ENCODE data around the gene DLST.

The DLST gene

DNA sequence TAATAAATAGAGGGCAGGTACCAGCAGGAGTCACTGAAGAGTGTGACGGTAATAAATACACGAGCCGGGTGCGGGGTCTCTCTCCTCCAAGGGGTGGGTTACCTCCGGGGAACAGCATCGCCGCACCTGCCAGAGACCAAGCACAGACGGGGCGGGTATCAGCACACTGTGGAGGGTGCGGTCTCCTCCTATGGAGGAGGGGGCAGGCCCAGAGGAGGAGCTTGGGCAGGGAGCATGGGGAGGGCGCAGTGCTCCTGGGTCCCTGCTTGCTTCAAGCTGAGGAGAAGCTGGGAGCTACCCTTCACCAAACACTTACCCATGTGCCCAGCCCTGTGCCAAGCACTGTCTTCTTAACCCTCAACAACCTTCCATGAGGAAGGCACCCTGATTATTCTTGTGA, 60.9 kb downstream of the DLST start:
- DNase-seq: no peak

- no peak for DNase-seq
These were observed 63.6 kb downstream of the DLST start for GRCh38 chr14:74945261-74945851.

GRCh38 chr14:74945852-74946658, 64.3 kb downstream of the DLST start:
- no peak for DNase-seq

DNA sequence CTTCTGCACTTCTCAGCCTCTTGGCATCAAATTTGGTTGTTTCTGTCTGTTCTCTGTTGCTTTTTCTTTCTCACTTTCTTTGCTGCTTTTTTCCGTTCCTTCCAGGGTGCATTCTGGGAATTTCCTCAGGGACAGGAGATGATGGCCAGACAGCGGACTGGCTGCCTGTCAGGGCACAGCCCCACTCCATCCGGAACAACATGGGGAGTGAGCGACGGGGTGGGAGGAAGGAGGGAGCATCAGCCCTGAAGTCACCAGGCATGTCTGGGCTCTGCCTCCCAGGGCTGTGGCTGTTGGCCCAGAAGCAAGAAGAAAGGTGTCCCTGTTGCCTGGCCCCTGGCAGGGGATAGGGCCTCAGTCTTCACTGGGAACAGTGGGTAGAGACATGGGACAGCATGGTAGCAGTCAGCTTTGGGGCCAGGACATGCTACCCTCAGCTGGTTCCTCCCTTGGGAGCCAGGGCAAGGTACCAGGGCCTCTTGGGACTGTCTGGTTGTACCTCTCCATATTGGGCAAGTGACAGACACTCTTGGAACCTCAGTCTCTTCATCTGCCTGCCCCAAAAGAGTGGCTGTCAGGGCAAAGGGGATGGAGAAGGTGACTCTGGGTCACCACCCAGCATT, 65.1 kb downstream of the DLST start:
- DNase-seq: no peak

GRCh38 chr14:74947353-74948227, 65.9 kb downstream of the DLST start:
- DNase-seq: no peak

GRCh38 chr14:74948228-74949175, 66.8 kb downstream of the DLST start:
- DNase-seq: no peak

- DNase-seq: no peak
These were observed 67.5 kb downstream of the DLST start for GRCh38 chr14:74949191-74949601.

GRCh38 chr14:74949859-74950573, 68.3 kb downstream of the DLST start:
- no peak for DNase-seq

- no peak for DNase-seq
These were observed 69.2 kb downstream of the DLST start for GRCh38 chr14:74950795-74951442.

GRCh38 chr14:74951443-74952179, 69.9 kb downstream of the DLST start:
- no peak for DNase-seq

DNA sequence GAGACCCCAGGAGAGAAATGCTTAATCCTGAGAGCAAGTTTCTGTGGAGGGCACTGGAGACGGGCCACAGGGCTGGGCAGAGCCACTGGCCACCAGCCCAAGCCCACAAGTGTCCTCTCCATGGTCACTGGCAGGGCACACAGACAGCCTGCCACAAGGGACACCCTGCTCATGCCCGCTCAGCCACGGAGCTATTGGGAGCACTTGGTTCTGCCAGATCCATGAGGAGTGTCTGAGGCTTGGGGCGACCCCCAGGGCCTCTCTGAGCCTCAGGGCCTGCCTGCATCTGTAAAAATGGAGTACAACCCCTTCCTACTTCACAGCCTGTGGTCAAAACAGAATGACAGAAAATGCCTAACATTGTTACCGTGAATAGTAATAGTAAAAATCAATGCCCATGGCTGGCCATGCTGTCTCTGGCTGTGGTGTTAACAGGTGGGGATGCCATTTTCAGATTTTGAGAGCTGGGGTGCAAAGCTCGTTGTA, 70.5 kb downstream of the DLST start:
- DNase-seq: no peak

DNA sequence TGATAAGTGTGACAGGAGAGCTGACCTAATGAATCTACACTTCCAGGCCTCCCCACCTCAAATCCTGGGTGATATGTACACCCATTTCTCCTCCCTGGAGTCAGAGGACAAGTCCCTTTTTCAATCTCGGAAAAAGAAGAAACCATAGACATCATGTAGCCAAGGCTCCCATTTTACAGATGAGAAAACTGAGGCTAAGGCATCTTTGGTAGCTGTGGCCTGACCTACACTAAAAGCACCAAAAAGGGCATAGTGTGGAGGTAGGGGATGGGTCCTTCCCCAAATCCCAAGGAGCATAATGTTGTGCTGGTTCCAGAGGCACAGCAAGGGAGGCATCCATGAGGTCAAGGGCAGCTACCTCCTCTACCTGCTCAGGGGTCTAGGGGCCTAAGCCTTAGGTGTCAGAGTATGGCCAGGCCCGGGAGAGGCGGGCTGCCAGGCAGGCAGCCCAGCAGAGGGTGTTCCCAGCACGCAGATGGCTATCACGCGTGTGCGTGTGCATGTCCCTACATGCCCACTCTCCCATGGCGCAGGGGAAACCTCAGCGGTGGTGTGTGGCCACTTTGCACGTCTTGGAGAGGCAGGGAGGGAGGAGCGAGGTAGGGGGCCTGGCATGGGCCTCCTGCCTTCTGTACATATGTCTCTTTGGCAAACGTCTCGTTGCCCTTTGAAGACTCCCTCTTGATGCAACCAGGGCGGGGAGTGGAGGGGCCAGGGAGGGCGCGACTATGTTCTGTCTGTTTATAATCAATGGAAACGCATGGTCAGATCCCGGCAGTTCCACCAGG, 71.2 kb downstream of the DLST start:
- DNase-seq: no peak

Data from SIG-M5 (cell line).